ENCODE measurements around the gene GGT6. TPM values are rescaled to one million over a fixed set of nuclear protein-coding genes. Genes with fewer than 3 reads are reported as not detected.

GGT6 gene
- total RNA-seq, 1 experiment from 2014 or later, result 3.7 TPM

DNA sequence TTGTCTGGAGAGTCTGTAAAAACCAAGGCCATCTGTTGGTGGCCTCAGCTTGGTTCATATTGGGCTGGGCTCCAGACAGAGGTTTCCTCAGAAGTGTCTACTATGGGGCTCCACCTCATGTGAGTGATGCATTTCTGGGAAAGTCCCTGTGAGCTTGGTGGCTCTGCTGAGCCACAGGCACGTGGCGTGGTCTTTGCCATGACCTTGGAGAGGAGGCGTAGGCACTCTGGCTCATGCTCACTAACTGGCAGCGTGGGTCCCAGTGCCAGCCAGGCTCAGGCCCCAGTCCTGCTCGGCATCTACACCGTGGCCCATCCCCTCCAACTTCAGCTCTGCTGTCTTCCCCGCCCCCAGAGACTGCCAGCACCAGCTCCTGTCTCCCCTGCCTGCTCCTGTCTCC, 13.3 kb upstream of the GGT6 start:
- no peak for DNase-seq
- POLR2A ChIA-PET (ENCODE audit: unreplicated experiment), result interaction anchor here (0.6 kb wide), 1 partner anchor 21 kb away, joined by 4 read pairs; no protein-coding TSS in a partner anchor
- H3K4me2 ChIP-seq, result no peak overlapping the region
- intact Hi-C loops (cut with micrococcal nuclease; ENCODE audit: unreplicated experiment), result no loop called here
- CTCF ChIA-PET, result interaction anchor here (0.5 kb wide), 1 partner anchor 52 kb away, joined by 4 read pairs; no protein-coding TSS in a partner anchor
- no peaks in the 10 kb centered on the region for H4K20me1 ChIP-seq (ENCODE audit: insufficient read depth)
- no peak overlapping the region for H2AFZ ChIP-seq
- no peak overlapping the region for H3K4me3 ChIP-seq
- H3K27ac ChIP-seq, result no peak overlapping the region
- H3F3A ChIP-seq (ENCODE audit: insufficient read depth, low read depth), result no peaks in the 10 kb centered on the region
- H3K36me3 ChIP-seq (ENCODE audit: low read depth), result no peaks in the 10 kb centered on the region
- H3K79me2 ChIP-seq (ENCODE audit: low read depth), result no peaks in the 10 kb centered on the region
- H3K9me3 ChIP-seq (ENCODE audit: insufficient read depth, low read depth), result no peaks in the 10 kb centered on the region
- no peaks in the 10 kb centered on the region for H3K4me1 ChIP-seq (replicated peaks; ENCODE audit: insufficient read depth)
- no peak for TF ChIP-seq EZH2 (IDR thresholded peaks at IDR 0.05; ENCODE audit: low read depth)
- TF ChIP-seq, protein P1, sequence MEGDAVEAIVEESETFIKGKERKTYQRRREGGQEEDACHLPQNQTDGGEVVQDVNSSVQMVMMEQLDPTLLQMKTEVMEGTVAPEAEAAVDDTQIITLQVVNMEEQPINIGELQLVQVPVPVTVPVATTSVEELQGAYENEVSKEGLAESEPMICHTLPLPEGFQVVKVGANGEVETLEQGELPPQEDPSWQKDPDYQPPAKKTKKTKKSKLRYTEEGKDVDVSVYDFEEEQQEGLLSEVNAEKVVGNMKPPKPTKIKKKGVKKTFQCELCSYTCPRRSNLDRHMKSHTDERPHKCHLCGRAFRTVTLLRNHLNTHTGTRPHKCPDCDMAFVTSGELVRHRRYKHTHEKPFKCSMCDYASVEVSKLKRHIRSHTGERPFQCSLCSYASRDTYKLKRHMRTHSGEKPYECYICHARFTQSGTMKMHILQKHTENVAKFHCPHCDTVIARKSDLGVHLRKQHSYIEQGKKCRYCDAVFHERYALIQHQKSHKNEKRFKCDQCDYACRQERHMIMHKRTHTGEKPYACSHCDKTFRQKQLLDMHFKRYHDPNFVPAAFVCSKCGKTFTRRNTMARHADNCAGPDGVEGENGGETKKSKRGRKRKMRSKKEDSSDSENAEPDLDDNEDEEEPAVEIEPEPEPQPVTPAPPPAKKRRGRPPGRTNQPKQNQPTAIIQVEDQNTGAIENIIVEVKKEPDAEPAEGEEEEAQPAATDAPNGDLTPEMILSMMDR (conservative IDR thresholded peaks at IDR 0.05), result no peak
- no peaks in the 10 kb centered on the region for H3K9me2 ChIP-seq (ENCODE audit: insufficient read depth)
- H3K27me3 ChIP-seq (ENCODE audit: insufficient read depth, low read depth), result no peaks in the 10 kb centered on the region
- BruUV-seq (replicated peaks), result no TSS peak

DNA sequence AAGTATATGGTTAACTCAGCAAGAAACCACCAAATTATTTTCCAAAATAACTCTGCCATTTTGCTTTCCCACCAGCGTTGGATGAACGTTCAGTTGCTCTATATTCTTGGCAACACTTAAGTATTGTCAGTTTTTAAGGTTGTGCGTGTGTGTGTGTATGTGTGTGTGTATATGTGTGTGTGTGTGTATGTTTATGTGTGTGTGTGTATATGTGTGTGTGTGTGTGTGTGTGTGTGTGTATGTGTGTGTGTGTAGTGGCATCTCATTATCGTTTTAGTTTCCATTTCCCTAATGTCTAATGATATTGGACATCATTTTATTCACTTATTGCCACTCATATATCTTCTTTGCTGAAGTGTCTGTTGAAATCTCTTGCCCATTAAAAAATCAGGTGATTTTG, 12.7 kb upstream of the GGT6 start:
- Histone ChIP-seq H3K4me1 (replicated peaks; ENCODE audit: insufficient read depth) (no peaks in the 10 kb centered on the region), H3F3A (ENCODE audit: insufficient read depth, low read depth) (no peaks in the 10 kb centered on the region), H3K79me2 (ENCODE audit: low read depth) (no peaks in the 10 kb centered on the region), H3K4me2 (no peak overlapping the region), H4K20me1 (ENCODE audit: insufficient read depth) (no peaks in the 10 kb centered on the region), H3K4me3 (no peak overlapping the region), H3K27me3 (ENCODE audit: insufficient read depth, low read depth) (no peaks in the 10 kb centered on the region), H3K36me3 (ENCODE audit: low read depth) (no peaks in the 10 kb centered on the region), H3K9me3 (ENCODE audit: insufficient read depth, low read depth) (no peaks in the 10 kb centered on the region), H3K27ac (no peak overlapping the region), H2AFZ (no peak overlapping the region), H3K9me2 (ENCODE audit: insufficient read depth) (no peaks in the 10 kb centered on the region)
- TF ChIP-seq EZH2 (IDR thresholded peaks at IDR 0.05; ENCODE audit: low read depth), result no peak
- TF ChIP-seq, protein P1 (conservative IDR thresholded peaks at IDR 0.05), result no peak
- no TSS peak for BruUV-seq (replicated peaks)
- no peak for DNase-seq
- intact Hi-C loops (cut with micrococcal nuclease; ENCODE audit: unreplicated experiment), result no loop called here
- CTCF ChIA-PET, result interaction anchor here (0.5 kb wide), 1 partner anchor 52 kb away, joined by 4 read pairs; no protein-coding TSS in a partner anchor
- POLR2A ChIA-PET (ENCODE audit: unreplicated experiment), result no interaction called here

DNA sequence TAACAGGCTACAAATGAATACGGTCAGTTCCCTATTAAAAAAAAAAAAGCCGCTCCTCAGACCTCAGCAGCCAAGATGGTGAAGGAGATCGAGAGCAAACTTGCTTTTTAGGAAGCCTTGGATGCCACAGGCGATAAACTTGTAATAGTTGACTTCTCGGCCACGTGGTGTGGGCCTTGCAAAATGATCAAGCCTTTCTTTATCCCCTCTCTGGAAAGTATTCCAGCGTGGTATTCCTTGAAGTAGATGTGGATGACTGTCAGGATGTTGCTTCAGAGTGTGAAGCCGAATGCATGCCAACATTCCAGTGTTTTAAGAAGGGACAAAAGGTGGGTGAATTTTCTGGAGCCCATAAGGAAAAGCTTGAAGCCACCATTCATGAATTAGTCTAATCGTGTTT, 11.8 kb upstream of the GGT6 start:
- Histone ChIP-seq H3K9me2 (ENCODE audit: insufficient read depth) (no peaks in the 10 kb centered on the region), H3K27me3 (ENCODE audit: insufficient read depth, low read depth) (no peaks in the 10 kb centered on the region), H3K27ac (no peak overlapping the region), H3K79me2 (ENCODE audit: low read depth) (no peaks in the 10 kb centered on the region), H3F3A (ENCODE audit: insufficient read depth, low read depth) (no peaks in the 10 kb centered on the region), H3K4me2 (no peak overlapping the region), H3K4me1 (replicated peaks; ENCODE audit: insufficient read depth) (no peaks in the 10 kb centered on the region), H3K4me3 (no peak overlapping the region), H3K36me3 (ENCODE audit: low read depth) (no peaks in the 10 kb centered on the region), H2AFZ (no peak overlapping the region), H4K20me1 (ENCODE audit: insufficient read depth) (no peaks in the 10 kb centered on the region), H3K9me3 (ENCODE audit: insufficient read depth, low read depth) (no peaks in the 10 kb centered on the region)
- ChIA-PET CTCF (no interaction called here), POLR2A (ENCODE audit: unreplicated experiment) (no interaction called here)
- no TSS peak for BruUV-seq (replicated peaks)
- intact Hi-C loops (cut with micrococcal nuclease; ENCODE audit: unreplicated experiment), result no loop called here
- DNase-seq, result no peak
- TF ChIP-seq, protein P1 (conservative IDR thresholded peaks at IDR 0.05), result no peak
- no peak for TF ChIP-seq EZH2 (IDR thresholded peaks at IDR 0.05; ENCODE audit: low read depth)
